ENCODE results near the gene TBRG1.
A peak's percentile ranks its signal among the peaks of the same experiment; 100 is the strongest.

Gene TBRG1

GRCh38 chr11:124644426-124645280, 22.0 kb downstream of the TBRG1 start:
- DNase-seq (ENCODE audit: low spot score) = peak; percentile 43
- TF ChIP-seq CTCF (IDR thresholded peaks at IDR 0.05; ENCODE audit: extremely low read depth, missing control alignments) = peak; percentile 70

GRCh38 chr11:124646148-124646547, 23.5 kb downstream of the TBRG1 start:
- no peak for DNase-seq (ENCODE audit: low spot score)
- no peak for TF ChIP-seq CTCF (IDR thresholded peaks at IDR 0.05; ENCODE audit: extremely low read depth, missing control alignments)

GRCh38 chr11:124648610-124649009, 25.9 kb downstream of the TBRG1 start:
- TF ChIP-seq CTCF (IDR thresholded peaks at IDR 0.05; ENCODE audit: extremely low read depth, missing control alignments) = no peak
- no peak for DNase-seq (ENCODE audit: low spot score)

GRCh38 chr11:124656774-124657630, 34.3 kb downstream of the TBRG1 start:
- TF ChIP-seq CTCF (IDR thresholded peaks at IDR 0.05; ENCODE audit: extremely low read depth, missing control alignments) = no peak
- DNase-seq (ENCODE audit: low spot score) = no peak

GRCh38 chr11:124657904-124658303, 35.2 kb downstream of the TBRG1 start:
- no peak for DNase-seq (ENCODE audit: low spot score)
- no peak for TF ChIP-seq CTCF (IDR thresholded peaks at IDR 0.05; ENCODE audit: extremely low read depth, missing control alignments)

GRCh38 chr11:124658501-124658900, 35.8 kb downstream of the TBRG1 start:
- TF ChIP-seq CTCF (IDR thresholded peaks at IDR 0.05; ENCODE audit: extremely low read depth, missing control alignments) = no peak
- no peak for DNase-seq (ENCODE audit: low spot score)

GRCh38 chr11:124658986-124659385, 36.3 kb downstream of the TBRG1 start:
- TF ChIP-seq CTCF (IDR thresholded peaks at IDR 0.05; ENCODE audit: extremely low read depth, missing control alignments) = no peak

More at GRCh38 chr11:124658986-124659385, 36.3 kb downstream of the TBRG1 start:
- no peak for DNase-seq (ENCODE audit: low spot score)

Measured in GM20000 (cell line).